Stimulated activated CD4-positive, alpha-beta T cell treated with anti-CD3 and anti-CD28 coated beads, TNF-alpha, amount 100 ng/mL, for 4 hours (primary cell): ENCODE measurements around the gene APOL5.
"Not testable (repeated sequence)": the region's sequence is repeated elsewhere in the genome, so short reads cannot be mapped to it uniquely, and the experiment has no call there.

Experiments used
- DNase-seq, 3 experiments: peaks; one replicate each; pipeline ENCODE4 v3.0.0-alpha.2; 2020; ENCODE audit warnings: low read depth in 3 of 3

APOL5 gene

GRCh38 chr22:35708917-35709316, 8.8 kb upstream of the APOL5 start:
- no peak for DNase-seq

GRCh38 chr22:35711336-35711735, 6.3 kb upstream of the APOL5 start:
- DNase-seq, result no peak

- DNase-seq, result no peak
Observed at GRCh38 chr22:35712672-35713071, 5.0 kb upstream of the APOL5 start.

GRCh38 chr22:35719212-35719875, 1.7 kb downstream of the APOL5 start:
- DNase-seq, result no peak

GRCh38 chr22:35721960-35722359, 4.3 kb downstream of the APOL5 start:
- no peak for DNase-seq

GRCh38 chr22:35725521-35725920, 7.8 kb downstream of the APOL5 start:
- no peak for DNase-seq

GRCh38 chr22:35726398-35726797, 8.7 kb downstream of the APOL5 start:
- no peak for DNase-seq

- no peak for DNase-seq
Observed at GRCh38 chr22:35726933-35727332, 9.3 kb downstream of the APOL5 start.

GRCh38 chr22:35727436-35727835, 9.8 kb downstream of the APOL5 start:
- DNase-seq, result no peak

- DNase-seq, result no peak
Observed at GRCh38 chr22:35728639-35729308, 11.1 kb downstream of the APOL5 start.

- no peak for DNase-seq
Observed at GRCh38 chr22:35729309-35729698, 11.6 kb downstream of the APOL5 start.

- DNase-seq, result no peak
Observed at GRCh38 chr22:35731321-35731720, 13.6 kb downstream of the APOL5 start.

- DNase-seq, result no peak
Observed at GRCh38 chr22:35732116-35732515, 14.4 kb downstream of the APOL5 start.

- DNase-seq, result no peak
Observed at GRCh38 chr22:35733036-35733435, 15.4 kb downstream of the APOL5 start.

GRCh38 chr22:35733791-35734516, 16.3 kb downstream of the APOL5 start:
- DNase-seq, result no peak

- no peak for DNase-seq
Observed at GRCh38 chr22:35734517-35734827, 16.8 kb downstream of the APOL5 start.

- DNase-seq, result no peak
Observed at GRCh38 chr22:35735542-35735941, 17.9 kb downstream of the APOL5 start.

- DNase-seq, result no peak
Observed at GRCh38 chr22:35736166-35736565, 18.5 kb downstream of the APOL5 start.

GRCh38 chr22:35736701-35737100, 19.0 kb downstream of the APOL5 start:
- DNase-seq, result no peak

- not testable (repeated sequence) for DNase-seq
Observed at GRCh38 chr22:35737886-35738285, 20.2 kb downstream of the APOL5 start.

GRCh38 chr22:35739076-35739930, 21.6 kb downstream of the APOL5 start:
- peak in 1 of 3 experiments; percentile 1 for DNase-seq

- DNase-seq, result no peak
Observed at GRCh38 chr22:35739931-35740380, 22.3 kb downstream of the APOL5 start.
